ENCODE results near the gene IFNLR1. TPM values are rescaled to one million over a fixed set of nuclear protein-coding genes. Genes with fewer than 3 reads are reported as not detected.

IFNLR1 gene
- total RNA-seq, 1 donor: under 0.01 TPM

DNA sequence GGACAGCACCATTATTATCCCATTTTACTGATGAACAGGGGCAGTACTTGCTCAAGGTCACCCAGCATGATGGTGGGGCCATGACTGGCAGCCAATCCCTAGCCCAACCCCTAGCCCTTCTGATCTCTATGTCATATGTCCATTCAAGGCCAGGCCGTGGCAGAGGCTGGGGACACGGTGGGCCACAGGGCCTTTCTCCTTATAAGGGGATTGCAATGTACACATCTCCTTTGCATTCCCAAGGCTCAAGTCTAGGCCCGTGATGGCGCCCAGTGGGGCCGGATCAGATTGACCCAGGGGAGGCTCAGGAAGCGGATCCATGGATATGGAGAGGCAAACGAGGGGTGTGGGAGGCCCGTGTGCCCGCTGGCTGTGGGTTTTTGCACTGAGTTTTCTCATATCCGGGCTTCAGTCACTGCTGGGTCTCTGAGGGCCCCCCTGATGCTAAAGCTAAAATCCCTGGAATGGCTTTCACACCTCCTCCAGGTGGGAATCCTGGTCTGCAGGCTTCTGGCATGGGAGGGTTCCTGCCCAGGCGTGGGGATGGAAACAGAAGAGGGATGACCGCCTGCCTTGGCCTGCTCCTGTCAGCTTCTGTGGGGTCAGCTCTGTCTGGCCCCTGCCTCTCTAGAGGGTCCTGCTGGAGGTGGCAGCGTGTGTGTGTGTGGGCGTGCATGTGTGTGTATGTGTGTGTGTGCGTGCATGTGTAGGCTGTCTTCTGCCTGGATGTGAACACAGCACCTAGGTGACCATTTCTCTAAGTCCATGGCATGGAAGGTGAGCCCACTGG, 77.2 kb downstream of the IFNLR1 start:
- no peak for DNase-seq (ENCODE audit: low read depth in 2 of 3, low spot score in 2 of 3)

DNA sequence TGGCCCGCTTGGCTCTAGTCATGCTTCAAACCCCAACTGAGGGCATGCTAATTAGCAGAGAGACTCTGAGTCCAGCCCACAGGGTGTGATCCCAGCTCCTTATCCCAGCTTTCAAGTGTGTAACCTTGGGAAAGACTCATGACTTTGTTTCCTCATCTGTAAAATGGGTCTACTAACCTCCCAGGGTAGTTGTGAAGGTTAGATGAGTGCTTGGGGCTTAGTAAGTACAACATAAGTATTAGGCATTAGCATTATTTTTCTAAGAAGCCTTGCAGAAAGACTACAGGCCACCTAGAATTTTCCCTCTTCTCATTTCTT, 78.0 kb downstream of the IFNLR1 start:
- DNase-seq (ENCODE audit: low read depth in 2 of 3, low spot score in 2 of 3): no peak

DNA sequence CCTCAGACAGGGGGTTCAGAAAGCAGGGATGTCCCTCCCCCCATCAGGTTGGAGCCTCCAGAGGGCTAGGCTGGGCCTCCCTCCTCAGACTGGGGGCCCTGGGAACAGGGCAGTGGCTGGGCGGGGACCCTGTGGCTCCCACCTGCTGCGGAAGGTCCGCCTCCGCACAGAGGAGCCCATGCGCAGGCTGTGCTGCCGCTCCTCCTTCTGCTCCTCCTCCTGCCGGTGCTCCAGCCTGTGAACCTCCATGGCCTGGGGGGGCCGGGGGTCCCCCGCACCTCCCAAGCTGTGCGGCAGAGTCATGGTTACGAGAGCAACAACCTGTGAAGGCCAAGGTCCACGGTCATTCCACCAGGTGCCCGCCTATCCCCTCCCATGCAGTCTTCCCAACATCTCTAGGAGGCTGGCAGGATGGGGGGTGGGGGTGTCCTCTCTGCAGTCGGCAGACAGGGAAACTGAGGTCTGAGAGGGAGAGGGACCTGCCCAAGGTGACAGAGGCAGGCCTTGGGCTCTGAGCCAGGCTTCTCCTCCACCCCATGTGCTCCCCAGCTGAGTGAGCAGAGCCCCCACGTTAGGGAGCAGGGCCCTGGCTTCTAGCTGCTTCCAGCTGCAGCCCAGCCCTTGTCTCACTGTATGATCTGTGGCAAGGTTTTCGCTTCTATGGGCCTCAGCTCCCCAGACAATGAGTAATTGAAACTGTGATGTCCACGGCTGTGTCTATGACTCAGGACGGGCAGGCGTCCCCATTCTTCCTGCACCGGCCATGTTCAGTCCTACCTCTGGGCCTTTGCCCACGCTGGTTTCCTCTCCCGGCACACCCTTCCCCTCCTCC, 78.5 kb downstream of the IFNLR1 start:
- DNase-seq (ENCODE audit: low read depth in 2 of 3, low spot score in 2 of 3): no peak

DNA sequence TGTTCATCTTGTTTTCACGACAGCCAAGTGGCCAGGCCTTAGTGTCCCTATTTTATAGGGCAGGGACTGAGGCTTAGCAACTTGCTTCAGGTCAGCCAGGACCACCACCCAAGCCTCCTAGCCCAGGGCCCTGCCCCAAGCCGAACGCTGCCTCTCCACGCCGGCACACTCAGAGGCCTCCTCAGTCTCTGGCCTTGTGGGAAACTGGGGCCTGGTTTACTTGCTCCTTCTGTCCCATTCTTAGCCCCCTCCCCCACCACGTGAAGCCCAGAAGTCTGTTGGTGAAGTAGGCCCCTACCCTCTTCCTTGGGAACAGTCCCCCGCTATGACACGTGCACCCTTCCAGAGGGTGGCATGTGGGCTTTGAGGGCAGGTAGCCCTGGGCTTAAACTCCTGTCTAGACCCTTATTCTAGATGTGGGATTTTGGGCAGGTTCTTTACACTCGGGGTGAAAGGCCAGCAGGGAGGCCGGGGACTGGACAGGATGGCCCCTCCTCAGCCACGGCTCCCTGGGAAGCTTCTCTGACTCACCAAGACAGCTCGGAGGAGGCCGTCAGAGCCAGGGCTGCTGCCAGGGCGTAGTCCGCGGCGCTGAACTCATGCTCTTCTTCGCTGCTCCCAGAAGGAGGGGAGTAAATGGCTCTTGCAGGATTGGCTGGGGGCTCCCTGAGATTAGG, 79.5 kb downstream of the IFNLR1 start:
- no peak for DNase-seq (ENCODE audit: low read depth in 2 of 3, low spot score in 2 of 3)

DNA sequence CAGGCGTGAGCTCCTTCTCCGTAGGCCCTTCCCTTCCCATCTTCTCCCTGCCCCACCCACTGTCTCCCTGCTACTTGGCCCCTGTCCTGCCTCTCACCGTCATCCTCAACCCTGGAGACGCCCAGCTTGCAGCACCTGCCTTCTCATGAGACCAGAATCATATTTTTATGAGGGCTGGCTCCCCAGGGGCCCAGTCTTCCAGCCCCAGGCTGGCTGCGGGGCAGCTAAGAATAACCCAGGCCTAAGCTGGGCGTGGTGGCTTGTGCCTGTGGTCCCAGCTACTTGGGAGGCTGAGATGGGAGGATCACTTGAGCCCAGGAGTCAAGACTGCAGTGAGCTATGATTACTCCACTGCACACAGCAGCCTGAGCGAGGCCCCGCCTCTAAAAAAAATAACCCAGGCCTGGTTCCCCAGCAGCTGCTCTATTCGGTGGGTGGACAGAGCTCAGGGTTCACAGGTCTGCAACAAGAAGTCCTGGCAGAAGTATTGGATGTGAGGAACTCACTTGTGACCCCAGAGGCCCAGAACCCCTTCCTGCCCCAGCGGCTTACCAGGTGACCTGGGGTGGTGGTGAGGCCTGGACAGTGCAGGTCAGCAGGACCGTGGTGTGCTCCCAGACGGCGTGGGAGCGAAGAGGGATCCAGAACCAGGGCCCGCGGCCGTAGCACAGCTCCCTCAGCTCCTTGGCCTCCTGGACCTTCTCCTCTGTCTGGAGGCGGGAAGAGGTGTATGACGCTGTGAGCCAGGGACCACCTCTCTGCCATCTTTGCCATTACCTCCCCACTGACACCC, 81.5 kb downstream of the IFNLR1 start:
- no peak for DNase-seq (ENCODE audit: low read depth in 2 of 3, low spot score in 2 of 3)

DNA sequence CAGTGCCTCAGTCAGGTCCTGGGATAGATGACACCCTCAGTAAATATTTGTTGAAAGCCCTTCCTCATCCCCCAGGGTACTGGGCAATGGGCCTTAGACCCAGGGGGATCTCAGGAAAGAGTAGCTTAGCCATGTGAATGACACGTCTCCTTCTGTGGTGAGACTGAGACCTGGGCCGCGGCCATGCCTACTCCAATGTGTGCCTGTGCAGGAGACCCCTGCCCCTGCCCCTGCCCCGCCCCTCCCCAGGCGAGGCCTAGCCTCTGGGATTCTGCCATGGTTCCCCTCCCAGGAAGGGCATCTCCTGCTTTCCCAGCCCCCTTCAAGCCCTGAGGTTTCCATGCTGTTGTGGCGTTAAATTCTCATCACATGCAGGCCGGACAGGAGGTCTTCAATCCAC, 82.2 kb downstream of the IFNLR1 start:
- DNase-seq (ENCODE audit: low read depth in 2 of 3, low spot score in 2 of 3): no peak

Other genes with a start within 250 kb of the IFNLR1 start
- gene PNRC2, start 227.5 kb downstream of the IFNLR1 start, total RNA-seq: 121 TPM
- 113 TPM for gene SRSF10, start 207.0 kb downstream of the IFNLR1 start, total RNA-seq
- not detected for gene MYOM3, start 75.2 kb downstream of the IFNLR1 start, total RNA-seq
- not detected for gene IL22RA1, start 44.1 kb downstream of the IFNLR1 start, total RNA-seq
- not detected for gene GRHL3, start 132.1 kb upstream of the IFNLR1 start, total RNA-seq
- gene STPG1, start 226.5 kb upstream of the IFNLR1 start, total RNA-seq: 3.5 TPM
- 48.7 TPM for gene NIPAL3, start 228.5 kb upstream of the IFNLR1 start, total RNA-seq